ENCODE measurements around the gene HBA2. TPM values are rescaled to one million over a fixed set of nuclear protein-coding genes. Genes with fewer than 3 reads are reported as not detected.
"Not testable (repeated sequence)": the region's sequence is repeated elsewhere in the genome, so short reads cannot be mapped to it uniquely, and the experiment has no call there.

The HBA2 gene
- total RNA-seq: not detected

DNA sequence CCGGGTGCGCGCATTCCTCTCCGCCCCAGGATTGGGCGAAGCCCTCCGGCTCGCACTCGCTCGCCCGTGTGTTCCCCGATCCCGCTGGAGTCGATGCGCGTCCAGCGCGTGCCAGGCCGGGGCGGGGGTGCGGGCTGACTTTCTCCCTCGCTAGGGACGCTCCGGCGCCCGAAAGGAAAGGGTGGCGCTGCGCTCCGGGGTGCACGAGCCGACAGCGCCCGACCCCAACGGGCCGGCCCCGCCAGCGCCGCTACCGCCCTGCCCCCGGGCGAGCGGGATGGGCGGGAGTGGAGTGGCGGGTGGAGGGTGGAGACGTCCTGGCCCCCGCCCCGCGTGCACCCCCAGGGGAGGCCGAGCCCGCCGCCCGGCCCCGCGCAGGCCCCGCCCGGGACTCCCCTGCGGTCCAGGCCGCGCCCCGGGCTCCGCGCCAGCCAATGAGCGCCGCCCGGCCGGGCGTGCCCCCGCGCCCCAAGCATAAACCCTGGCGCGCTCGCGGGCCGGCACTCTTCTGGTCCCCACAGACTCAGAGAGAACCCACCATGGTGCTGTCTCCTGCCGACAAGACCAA, at the start of gene HBA2:
TSS of gene HBA2 (plus strand) at position 503 of the 568 bp plus-strand sequence. CDS start at position 540, 37 bp downstream.
- POLR2A ChIA-PET, CTCF ChIA-PET: not testable (repeated sequence)

DNA sequence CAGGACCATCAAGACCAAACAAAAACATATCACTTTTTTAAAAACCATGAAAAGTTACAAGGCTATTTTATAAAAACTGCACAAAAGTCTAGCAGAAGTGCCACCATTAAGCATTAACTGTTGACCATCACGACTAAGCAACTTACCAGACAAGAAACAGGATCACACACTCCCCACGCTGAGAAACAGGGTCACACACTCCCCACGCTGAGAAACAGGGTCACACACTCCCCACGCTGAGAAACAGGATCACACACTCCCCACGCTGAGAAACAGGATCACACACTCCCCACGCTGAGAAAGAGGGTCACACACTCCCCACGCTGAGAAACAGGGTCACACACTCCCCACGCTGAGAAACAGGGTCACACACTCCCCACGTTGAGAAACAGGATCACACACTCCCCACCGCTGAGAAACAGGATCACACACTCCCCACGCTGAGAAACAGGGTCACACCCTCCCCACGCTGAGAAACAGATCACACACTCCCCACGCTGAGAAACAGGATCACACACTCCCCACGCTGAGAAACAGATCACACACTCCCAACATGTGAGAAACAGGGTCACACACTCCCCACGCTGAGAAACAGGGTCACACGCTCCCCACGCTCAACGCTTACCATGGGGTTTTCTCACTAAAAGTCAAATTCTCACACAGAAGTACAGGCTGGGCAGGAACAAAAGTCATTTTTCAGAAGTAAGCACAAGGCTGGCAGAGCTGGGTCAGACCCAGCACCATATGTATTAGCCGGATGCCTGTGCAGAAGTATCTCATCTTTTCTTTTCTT, 48.9 kb upstream of the HBA2 start:
- CTCF ChIA-PET, POLR2A ChIA-PET: not testable (repeated sequence)

DNA sequence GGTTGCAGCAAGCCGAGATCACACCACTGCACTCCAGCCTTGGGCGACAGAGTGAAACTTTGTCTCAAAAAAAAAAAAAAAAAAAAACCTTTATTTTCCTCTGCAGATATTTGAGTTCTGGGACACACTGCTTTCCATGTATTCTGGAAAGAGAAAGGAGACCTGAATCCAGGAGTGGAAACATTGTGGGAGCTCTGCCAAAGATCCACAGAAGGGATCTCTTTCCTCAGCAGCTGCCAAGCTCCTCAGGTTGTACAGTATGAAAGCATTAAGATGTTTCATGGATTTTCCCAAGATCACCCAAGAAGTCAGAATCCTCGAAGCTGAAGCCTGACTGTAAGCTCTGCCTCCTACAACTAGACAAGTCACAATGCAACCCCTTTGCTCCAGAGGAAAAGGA, 47.7 kb upstream of the HBA2 start:
- ChIA-PET POLR2A (no interaction called here), CTCF (interaction anchor here (0.6 kb wide), 1 partner anchor 28 kb away, joined by 3 read pairs; no protein-coding TSS in a partner anchor)

DNA sequence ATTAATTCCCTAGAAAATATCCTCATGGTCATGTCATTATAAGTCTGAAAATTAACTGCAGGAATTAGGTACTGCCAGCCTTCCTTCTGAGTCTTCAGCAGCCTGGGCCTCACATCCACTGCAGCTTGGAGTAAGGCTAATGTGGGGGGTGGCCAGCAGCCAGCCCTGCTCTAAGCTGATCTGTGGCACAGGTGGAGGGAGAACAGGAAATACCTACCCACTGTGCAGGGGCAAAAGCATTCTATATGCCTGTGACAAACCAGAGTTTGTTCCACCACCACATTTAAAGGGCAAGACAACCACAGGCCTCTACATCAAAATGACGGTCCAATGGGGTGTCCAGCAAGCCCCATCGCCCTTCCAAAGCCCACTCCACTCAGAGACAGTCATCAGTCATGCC, 43.6 kb upstream of the HBA2 start:
- CTCF ChIA-PET: interaction anchor here (1.0 to 1.1 kb wide), 2 partner anchors 11 to 33 kb away, joined by 3 read pairs; no protein-coding TSS in a partner anchor

DNA sequence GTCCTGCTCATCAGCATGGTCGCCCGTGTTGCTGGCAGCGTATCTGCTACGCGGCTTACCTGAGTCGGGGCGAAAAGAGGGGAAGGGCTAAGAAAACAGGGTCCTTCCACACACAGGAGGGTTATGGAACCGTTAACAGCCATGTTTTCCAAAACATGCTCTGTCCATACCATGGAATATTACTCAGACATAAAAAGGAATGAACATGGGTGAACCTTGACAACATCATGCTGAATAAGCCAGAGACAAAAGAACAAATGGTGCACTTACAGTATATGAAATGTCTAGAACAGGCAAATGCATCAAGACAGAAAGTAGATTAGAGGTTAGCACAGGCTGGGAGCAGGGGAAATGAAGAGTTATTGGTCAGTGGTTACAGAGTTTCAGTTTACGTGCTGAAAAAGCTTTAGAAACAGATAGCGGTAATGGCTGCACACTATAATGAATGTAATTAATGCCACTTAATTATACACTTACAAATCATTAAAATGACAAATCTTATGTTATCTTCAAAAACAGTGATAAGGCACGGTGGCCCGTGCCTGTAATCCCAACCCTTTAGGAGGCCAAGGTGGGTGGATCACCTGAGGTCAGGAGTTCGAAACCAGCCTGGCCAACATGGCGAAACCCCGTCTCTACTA, 42.0 kb upstream of the HBA2 start:
- CTCF ChIA-PET: interaction anchor here (1.2 kb wide), 1 partner anchor 51 kb away, joined by 3 read pairs; no protein-coding TSS in a partner anchor
- POLR2A ChIA-PET: no interaction called here

More for the DNA sequence above, 43.6 kb upstream of the HBA2 start:
- POLR2A ChIA-PET: no interaction called here

DNA sequence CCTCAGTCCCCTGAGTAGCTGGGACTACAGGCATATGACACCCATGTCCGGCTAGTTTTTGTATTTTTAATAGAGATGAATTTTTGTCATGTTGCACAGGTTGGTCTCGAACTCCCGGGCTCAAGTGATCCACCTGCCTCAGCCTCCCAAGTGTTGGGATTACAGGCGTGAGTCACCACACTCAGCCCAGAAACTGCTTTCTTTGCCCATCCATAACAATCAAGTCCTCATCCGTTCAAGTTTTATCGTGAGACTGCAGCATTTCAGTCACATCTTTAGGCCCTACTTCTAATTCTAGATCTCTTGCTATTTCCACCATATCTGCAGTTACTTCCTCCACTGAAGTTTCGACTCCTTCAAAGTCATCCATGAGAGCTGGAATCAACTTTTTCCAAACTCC, 40.6 kb upstream of the HBA2 start:
- POLR2A ChIA-PET: no interaction called here
- CTCF ChIA-PET: interaction anchor here (1.0 kb wide), 1 partner anchor 25 kb away, joined by 3 read pairs; no protein-coding TSS in a partner anchor

DNA sequence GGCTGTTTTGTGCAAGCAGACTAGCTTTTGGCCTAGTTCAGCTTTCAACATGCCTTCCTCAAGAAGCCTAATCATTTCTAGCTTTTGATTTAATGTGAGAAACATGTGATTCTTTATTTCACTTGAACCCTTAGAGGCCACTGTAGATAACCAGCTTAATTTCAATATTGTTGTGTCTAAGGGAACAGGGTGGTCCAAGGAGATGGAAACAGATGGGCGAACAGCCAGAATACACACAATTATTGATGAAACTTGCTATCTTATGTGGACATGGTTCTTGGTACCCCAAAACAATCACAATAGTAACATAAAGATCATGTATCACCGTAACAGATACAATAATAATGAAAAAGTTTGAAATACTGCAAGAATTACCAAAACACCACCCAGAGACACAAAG, 39.0 kb upstream of the HBA2 start:
- CTCF ChIA-PET: interaction anchor here (1.3 to 2.0 kb wide), 3 partner anchors 16 to 228 kb away, joined by 3 to 10 read pairs (median 6); no protein-coding TSS in a partner anchor
- POLR2A ChIA-PET: interaction anchor here (0.5 kb wide), 1 partner anchor 82 kb away, joined by 10 read pairs; no protein-coding TSS in a partner anchor

DNA sequence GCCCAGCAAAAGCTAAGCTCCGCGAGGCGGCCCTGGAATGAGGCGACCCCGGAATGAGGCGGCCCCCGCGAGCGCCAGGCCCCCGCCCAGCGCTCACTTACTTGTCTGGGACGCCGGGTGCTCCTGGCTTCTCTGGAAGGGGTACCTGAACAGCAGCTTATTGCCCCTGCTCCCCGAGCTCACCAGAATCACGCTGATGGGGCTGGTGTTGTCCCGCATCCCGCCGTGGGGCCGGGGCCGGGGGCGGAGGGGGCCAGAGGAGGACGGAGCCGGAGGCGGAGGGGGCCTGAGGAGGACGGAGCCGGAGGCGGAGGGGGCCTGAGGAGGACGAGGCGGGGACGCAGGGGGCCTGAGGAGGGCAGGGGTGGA, 34.6 kb upstream of the HBA2 start:
- ChIA-PET CTCF (interaction anchor here (1.5 to 1.6 kb wide), 2 partner anchors 31 to 72 kb away, joined by 4 to 7 read pairs; no protein-coding TSS in a partner anchor), POLR2A (no interaction called here)

DNA sequence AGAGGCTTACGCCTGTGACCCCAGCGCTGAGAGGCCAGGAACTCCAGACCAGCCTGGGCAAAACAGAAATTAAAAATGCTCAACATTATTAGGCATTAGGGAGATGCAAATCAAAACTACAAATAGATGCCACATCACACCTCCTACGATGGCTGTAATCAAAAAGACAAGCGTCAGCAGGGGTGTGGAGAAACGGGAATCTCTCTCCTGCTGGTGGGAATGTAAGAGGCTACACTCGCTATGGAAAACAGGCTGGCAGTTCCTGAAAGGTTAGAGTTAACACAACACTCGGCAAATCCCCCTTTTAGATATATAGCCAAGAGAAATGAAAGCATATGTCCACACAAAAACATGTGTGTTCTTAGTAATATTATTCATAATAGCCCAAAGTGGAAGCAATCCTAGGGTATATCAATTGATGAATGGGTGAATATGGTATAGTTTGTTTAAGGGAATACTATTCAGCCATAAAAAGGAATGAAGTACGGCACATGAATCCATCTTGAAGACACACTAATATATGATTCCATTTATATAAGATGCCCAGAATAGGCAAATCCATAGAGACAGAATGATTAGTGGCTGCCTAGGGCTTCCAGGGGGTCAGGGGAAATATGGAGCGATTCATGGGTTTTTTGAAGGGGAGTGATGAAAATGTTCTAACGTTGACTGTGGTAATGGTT, 32.4 kb upstream of the HBA2 start:
- ChIA-PET POLR2A (no interaction called here), CTCF (interaction anchor here (0.5 kb wide), 1 partner anchor 58 kb away, joined by 6 read pairs; no protein-coding TSS in a partner anchor)

DNA sequence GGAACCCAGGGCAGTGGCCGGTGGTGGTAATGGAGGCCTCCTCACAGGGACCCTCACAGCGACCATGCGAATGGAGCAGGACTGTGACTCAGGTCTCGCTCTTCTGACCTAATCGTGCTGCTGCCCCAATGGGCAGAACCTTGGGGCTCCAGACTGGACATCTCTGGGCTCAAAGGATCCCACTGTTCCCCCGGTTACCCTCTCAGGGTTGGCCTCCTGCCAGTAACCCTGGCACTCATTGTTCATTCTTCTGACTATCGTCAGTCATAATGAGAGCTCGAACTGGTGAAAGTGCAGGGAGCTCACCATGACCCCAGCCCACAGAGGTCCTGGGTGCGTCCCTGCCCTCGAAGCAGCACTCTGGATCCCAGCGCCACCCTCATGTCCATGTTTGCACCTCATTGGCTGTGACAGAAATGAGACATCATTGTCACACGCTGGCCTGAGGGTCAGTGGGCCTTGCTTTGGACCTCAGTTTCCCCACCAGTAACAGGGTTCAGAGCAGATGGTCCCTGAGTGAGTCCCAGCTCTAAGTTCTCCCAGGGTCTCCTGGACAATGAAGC, 30.2 kb upstream of the HBA2 start:
- POLR2A ChIA-PET: no interaction called here
- CTCF ChIA-PET: interaction anchor here (1.1 to 1.3 kb wide), 3 partner anchors 35 to 219 kb away, joined by 3 to 5 read pairs (median 4); no protein-coding TSS in a partner anchor

DNA sequence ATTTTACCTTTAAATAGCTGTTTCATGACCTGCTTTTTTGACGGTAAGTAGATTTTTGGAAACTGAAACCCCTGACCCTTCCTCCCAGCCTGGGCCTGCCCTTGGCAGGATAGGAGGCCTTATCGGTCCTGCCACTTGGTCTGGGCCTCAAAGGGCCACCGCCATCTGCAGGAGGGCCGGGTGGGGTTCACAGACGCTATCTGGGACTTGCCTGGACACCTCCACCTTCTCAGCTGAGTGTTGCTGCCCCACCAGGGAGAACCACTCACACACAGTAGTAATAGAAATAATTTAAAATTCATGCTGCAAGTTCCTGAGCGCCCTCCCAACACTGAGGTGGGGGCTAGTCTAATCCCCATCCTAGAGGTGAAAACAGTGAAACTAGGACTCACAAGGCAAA, 29.6 kb upstream of the HBA2 start:
- CTCF ChIA-PET: interaction anchor here (0.5 to 1.3 kb wide), 3 partner anchors 36 to 1817 kb away, joined by 3 to 5 read pairs (median 3); partner anchors contain the start of gene NDUFB10
- POLR2A ChIA-PET: no interaction called here

DNA sequence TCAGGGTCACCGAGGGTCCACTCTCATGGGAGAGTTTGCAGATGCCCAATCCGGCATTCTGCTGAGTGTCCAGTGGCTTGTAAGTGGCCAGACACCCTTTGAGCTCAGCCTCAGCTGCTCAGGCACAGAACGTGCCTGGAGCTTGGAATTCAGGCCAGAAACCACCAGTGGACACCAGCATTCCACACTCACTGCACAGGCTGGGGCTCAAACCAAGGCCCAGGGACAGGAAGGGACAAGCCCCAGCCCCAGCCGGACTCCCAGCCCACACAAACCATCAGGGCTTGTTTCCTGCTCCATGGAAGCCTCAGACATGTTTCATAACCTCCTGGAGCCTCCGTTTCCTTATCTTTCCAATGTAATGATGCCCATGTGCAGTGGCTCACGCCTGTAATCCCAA, 29.2 kb upstream of the HBA2 start:
- POLR2A ChIA-PET: no interaction called here
- CTCF ChIA-PET: interaction anchor here (0.5 to 1.3 kb wide), 3 partner anchors 36 to 1816 kb away, joined by 3 to 5 read pairs (median 3); partner anchors contain the start of gene NDUFB10

DNA sequence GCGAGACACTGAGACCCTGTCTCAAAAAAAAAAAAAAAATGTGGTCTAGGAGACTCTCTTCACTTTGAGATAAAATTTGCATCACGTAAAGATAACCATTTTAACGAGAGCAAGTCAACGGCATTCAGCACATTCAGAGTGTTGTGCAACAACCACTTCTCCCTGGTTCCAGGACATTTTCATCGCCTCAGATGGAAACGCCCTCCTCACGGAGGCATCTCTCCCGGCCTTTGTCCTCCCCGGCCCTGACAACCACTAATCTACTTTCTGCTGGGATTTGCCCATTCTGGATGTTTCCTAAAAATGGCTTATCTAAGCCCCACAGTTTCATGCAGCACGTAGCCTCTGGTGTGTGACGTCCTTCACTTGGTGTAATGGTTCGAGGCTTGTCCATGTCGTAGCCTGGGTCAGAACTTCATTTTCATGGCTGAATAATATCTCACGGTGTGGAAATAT, 27.9 kb upstream of the HBA2 start:
- CTCF ChIA-PET: no interaction called here
- POLR2A ChIA-PET: no interaction called here

DNA sequence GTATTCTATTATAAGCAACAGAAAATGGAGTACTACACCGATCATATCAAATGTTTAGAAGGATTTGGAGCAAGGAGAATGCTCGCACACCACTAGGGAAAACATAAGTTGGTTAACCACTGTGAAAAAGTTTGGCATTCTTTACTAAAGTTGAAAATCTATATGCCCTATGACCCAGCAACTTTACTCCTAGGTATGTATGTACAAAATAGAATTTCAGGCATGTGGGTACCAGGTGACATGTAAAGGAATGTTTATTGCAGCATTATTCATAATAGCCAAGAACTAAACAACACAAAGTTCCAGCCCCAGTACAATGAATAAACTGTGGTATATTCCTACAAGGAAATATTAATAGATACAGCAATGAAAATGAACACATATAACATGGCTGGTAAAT, 26.0 kb upstream of the HBA2 start:
- ChIA-PET CTCF (no interaction called here), POLR2A (interaction anchor here (0.6 kb wide), 1 partner anchor 93 kb away, joined by 4 read pairs; the partner anchor contains the start of genes POLR3K and SNRNP25)

DNA sequence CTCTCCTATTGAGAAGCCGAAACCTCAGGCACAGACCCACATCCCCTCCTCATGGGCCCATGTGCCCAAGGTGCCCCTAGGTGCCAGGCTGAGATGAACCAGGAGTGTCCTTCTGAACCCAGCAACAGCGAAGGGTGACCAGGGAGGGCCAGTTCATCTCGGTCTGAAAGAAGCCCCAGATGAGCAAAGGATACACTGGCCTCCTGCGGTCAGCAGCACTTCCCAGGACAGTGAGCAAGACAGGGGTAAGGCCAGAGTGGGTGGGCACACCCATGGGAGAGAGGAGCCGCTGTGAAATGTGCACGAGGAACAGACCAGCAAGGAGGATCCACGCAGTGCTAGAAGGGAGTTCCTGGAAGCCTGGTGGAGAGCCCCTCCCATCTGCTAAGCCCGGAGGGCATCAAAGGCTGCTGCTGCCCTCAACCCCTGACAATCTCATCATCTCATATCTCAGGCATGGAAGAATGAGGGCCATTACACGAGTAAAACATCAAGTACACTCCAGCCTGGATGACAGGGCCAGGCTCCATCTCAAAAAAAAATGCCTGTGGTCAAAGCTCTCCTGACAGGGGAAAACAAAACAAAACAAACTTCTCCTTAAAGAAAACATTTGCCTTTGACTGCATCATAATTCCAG, 23.5 kb upstream of the HBA2 start:
- CTCF ChIA-PET: no interaction called here
- POLR2A ChIA-PET: interaction anchor here (0.7 kb wide), 1 partner anchor 78 kb away, joined by 3 read pairs; no protein-coding TSS in a partner anchor

DNA sequence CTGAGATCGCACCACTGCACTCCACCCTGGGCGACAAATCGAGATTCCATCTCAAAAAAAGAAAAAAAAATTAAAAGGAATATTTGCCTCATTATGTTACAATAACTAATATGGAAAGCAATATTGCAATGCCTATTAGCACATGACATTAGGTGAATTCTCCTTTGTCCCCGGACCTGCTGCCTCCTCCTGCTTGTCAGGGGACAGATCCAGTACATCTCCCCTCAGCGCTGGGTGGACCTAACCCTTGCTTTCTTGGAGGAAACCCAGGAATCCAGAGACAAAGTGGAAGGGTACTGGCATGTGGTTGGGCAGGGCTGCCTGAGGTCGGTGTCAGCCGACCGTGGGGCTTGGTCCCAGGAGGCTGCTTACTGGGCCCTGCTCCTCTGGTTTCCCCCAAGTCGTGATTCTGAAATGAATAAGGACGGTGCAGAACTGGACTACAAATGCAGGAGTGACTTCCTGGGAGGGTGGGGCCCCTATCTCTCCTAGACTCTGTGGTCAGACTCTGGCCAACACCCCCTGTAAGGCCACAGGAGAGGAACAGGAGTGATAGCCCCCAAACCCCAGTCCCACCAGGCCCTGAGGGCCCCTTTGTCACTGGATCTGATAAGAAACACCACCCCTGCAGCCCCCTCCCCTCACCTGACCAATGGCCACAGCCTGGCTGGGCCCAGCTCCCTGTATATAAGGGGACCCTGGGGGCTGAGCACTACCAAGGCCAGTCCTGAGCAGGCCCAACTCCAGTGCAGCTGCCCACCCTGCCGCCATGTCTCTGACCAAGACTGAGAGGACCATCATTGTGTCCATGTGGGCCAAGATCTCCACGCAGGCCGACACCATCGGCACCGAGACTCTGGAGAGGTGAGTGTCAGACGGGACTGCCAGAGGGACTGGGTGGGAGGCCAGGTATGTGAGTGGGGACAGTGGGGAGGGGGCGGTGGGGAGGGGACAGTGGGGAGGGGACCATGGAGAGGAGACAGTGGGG, 20.2 kb upstream of the HBA2 start, which contains the start of gene HBZ:
TSS of gene HBZ (plus strand) at position 504 of the 988 bp plus-strand sequence. CDS start at position 770, 266 bp downstream.
- CTCF ChIA-PET: no interaction called here
- POLR2A ChIA-PET: interaction anchor here (0.6 kb wide), 1 partner anchor 13 kb away, joined by 3 read pairs; the partner anchor contains the start of gene HBM

DNA sequence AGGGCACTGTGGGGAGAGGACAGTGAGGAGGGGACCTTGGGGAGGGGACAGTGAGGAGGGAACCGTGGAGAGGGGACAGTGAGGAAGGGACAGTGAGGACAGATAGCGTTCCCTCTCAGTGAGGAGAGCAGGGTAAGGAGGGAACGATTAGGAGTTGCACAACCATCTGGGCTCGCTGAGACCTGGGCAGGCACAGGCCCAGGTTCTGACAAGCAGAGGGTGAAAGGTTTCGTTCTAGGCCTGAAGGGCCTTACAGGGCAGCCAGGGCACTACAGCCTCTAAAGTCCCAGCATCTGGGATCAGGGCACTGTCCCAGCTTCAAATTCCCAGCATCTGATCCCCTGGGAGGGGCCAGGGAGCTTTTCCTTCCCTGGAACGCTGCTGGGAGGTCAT, 19.6 kb upstream of the HBA2 start:
- POLR2A ChIA-PET, CTCF ChIA-PET: not testable (repeated sequence)

All from activated CD8-positive, alpha-beta memory T cell treated with anti-CD3 and anti-CD28 coated beads for 36 hours (primary cell).